HEK293T (cell line): ENCODE results near the gene PILRA.
A peak's percentile ranks its signal among the peaks of the same experiment; 100 is the strongest.
"Not testable (repeated sequence)": the region's sequence is repeated elsewhere in the genome, so short reads cannot be mapped to it uniquely, and the experiment has no call there.

Experiments
- CTCF ChIA-PET: fragments of 350-600 bp; formaldehyde crosslinking; extraction: SDS; loops from one replicate; lab custom pipeline; 2021; ENCODE audit warnings: antibody characterized with exemption, inconsistent platforms; lab: Yijun Ruan, JAX
- POLR2A ChIA-PET: fragments of 350-600 bp; formaldehyde crosslinking; extraction: SDS; loops from one replicate; lab custom pipeline; 2020; ENCODE audit warnings: antibody characterized with exemption, inconsistent platforms; lab: Yijun Ruan, JAX
- DNase-seq: peaks from one replicate; pipeline ENCODE4 v3.0.0; 2012; ENCODE audit warnings: mixed read lengths; ENCODE audit errors: extremely low spot score
- ARNT ChIP-seq: fragments of 450-650 bp; IDR thresholded peaks from 2 replicates; pipeline ENCODE4 v1.6.1; 2017; ENCODE audit warnings: mild to moderate bottlenecking
- BHLHE40 ChIP-seq: fragments of 450-650 bp; IDR thresholded peaks from 2 replicates; pipeline ENCODE4 v1.6.1; 2016; ENCODE audit warnings: mild to moderate bottlenecking, moderate library complexity, borderline replicate concordance
- CTBP1 ChIP-seq: fragments of 450-650 bp; IDR thresholded peaks from 2 replicates; pipeline ENCODE4 v1.6.1; 2016; ENCODE audit warnings: borderline replicate concordance
- FOXA1 ChIP-seq: fragments of 450-650 bp; IDR thresholded peaks from 2 replicates; pipeline ENCODE4 v1.6.1; 2016; ENCODE audit warnings: mild to moderate bottlenecking
- FOXK2 ChIP-seq: fragments of 450-650 bp; IDR thresholded peaks from 2 replicates; pipeline ENCODE4 v1.6.1; 2016; ENCODE audit warnings: mild to moderate bottlenecking
- FOXM1 ChIP-seq: fragments of 450-650 bp; IDR thresholded peaks from 2 replicates; pipeline ENCODE4 v1.6.1; 2017; ENCODE audit warnings: mild to moderate bottlenecking, borderline replicate concordance
- HDGF ChIP-seq: fragments of 450-650 bp; IDR thresholded peaks from 2 replicates; pipeline ENCODE4 v1.6.1; 2017; ENCODE audit warnings: antibody characterized with exemption, borderline replicate concordance
- L3MBTL2 ChIP-seq: fragments of 450-650 bp; conservative IDR thresholded peaks from 2 replicates; pipeline ENCODE4 v1.6.1; 2016; ENCODE audit warnings: mild to moderate bottlenecking
- LEF1 ChIP-seq: fragments of 450-650 bp; IDR thresholded peaks from 2 replicates; pipeline ENCODE4 v1.6.1; 2017; ENCODE audit warnings: mild to moderate bottlenecking, borderline replicate concordance
- SP1 ChIP-seq: fragments of 450-650 bp; IDR thresholded peaks from 2 replicates; pipeline ENCODE4 v1.6.1; 2017
- SUZ12 ChIP-seq: fragments of 450-650 bp; IDR thresholded peaks from 2 replicates; pipeline ENCODE4 v1.6.1; 2016; ENCODE audit warnings: mild to moderate bottlenecking
- TARDBP ChIP-seq: fragments of 450-650 bp; IDR thresholded peaks from 2 replicates; pipeline ENCODE4 v1.6.1; 2016
- ZNF384 ChIP-seq: fragments of 450-650 bp; IDR thresholded peaks from 2 replicates; pipeline ENCODE4 v1.6.1; 2016
- TF ChIP-seq, protein P1 (sequence below): fragments of 450-650 bp; IDR thresholded peaks from 2 replicates; pipeline ENCODE4 v1.6.1; 2016

PILRA gene

DNA sequence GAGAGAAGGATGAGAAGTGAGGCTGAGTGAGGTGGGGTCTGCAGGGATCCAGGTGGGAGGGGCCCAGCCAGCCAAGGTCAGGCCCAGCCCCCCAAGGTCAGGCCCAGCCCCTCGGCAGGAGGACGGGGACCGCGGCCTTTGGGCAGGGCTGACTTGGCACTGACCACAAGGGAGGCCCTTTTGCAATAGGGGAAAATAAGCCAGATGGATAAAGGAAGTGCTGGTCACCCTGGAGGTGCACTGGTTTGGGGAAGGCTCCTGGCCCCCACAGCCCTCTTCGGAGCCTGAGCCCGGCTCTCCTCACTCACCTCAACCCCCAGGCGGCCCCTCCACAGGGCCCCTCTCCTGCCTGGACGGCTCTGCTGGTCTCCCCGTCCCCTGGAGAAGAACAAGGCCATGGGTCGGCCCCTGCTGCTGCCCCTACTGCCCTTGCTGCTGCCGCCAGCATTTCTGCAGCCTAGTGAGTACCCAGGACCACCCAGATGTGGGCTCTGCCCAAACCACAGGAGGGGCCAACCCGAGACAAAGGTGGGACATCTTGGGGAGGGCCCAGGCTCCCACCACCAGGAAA is at the start of gene PILRA:
TSS of gene PILRA (plus strand) at position 227 of the 571 bp plus-strand sequence. CDS start at position 397, 170 bp downstream.
- TF ChIP-seq HDGF: no peak
- no peak for TF ChIP-seq ZNF384
- TF ChIP-seq ARNT: no peak
- TF ChIP-seq LEF1: no peak
- no peak for TF ChIP-seq CTBP1
- no peak for TF ChIP-seq TARDBP
- no peak for TF ChIP-seq BHLHE40
- no peak for TF ChIP-seq FOXK2
- TF ChIP-seq, protein P1, sequence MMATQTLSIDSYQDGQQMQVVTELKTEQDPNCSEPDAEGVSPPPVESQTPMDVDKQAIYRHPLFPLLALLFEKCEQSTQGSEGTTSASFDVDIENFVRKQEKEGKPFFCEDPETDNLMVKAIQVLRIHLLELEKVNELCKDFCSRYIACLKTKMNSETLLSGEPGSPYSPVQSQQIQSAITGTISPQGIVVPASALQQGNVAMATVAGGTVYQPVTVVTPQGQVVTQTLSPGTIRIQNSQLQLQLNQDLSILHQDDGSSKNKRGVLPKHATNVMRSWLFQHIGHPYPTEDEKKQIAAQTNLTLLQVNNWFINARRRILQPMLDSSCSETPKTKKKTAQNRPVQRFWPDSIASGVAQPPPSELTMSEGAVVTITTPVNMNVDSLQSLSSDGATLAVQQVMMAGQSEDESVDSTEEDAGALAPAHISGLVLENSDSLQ: no peak
- TF ChIP-seq SUZ12: no peak
- TF ChIP-seq L3MBTL2: no peak
- ChIA-PET POLR2A (no interaction called here), CTCF (interaction anchor here (2.5 kb wide), 1 partner anchor 34 kb away, joined by 7 read pairs; no protein-coding TSS in a partner anchor)
- no peak for DNase-seq

DNA sequence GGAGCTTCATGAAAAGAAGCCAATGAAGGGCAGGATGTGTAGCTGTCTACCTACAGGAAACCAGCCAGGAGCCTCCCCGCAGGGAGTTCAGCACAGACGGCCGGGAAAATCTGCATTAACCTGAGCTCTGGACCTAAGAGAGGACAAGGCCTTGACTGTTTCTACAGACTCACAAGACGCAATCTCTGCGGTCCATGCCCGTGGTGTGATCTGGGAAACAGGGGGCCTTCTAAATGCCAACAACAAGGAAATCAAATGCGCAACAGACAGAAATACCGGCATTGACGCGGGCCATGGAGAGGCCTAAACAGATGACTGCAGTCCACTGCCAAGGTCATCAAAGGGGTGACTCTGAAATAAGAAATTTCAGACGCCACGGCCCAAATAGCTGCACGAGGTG is 49.1 kb upstream of the PILRA start:
- POLR2A ChIA-PET, CTCF ChIA-PET, DNase-seq: not testable (repeated sequence)

GRCh38 chr7:100325671-100326070 is 47.6 kb upstream of the PILRA start:
- DNase-seq, POLR2A ChIA-PET, CTCF ChIA-PET: not testable (repeated sequence)

- POLR2A ChIA-PET, DNase-seq, CTCF ChIA-PET: not testable (repeated sequence)
Measured at GRCh38 chr7:100326914-100327313, 46.4 kb upstream of the PILRA start.

DNA sequence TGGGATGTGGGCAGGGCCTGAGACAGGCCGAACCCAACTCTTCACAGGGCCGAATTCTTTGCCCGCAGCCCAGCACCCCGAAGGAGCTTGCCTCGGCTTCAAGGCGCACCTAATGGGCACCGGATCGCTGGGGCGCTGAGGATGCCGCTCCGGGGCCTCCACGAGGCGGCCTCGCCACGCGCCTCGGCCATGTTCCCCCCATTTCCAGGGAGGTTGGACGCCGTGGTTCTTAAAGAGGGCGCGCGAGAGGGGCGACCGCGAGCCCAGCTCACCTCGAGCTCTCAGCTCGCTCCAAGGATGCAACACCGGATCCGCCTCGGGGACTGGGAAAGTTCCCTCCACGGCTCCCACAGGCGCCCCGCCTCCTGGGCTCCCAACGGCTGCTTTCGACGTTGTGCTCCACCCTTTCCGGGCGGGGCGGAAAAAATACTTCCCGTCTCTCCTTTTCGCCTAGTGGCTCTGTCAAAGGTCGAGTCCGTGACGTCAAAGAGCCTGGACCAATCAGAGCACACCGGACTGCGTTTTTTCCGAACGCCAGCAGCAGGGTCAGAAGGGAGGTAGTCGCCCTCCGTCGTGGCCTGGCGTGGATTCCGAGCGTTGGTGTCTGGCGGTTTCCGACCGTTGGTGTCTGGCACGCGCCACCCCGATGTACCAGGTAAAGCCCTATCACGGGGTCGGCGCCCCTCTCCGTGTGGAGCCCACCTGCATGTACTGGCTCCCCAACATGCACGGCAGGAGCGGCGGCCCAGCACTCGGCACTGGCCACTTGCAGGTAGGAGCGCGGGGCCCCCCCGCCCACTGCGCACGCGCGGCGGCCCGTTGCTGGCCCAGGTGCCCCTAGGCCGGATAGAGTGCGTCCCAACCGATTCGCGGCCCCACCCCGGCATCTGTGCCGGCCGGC is 37.5 kb upstream of the PILRA start:
- CTCF ChIA-PET, POLR2A ChIA-PET: not testable (repeated sequence)

GRCh38 chr7:100338083-100338696 is 35.1 kb upstream of the PILRA start:
- CTCF ChIA-PET, DNase-seq, POLR2A ChIA-PET: not testable (repeated sequence)

More for the DNA sequence above, 37.5 kb upstream of the PILRA start:
- DNase-seq: peak; percentile 76
- TF ChIP-seq L3MBTL2: peak; percentile 91

- CTCF ChIA-PET, DNase-seq, POLR2A ChIA-PET: not testable (repeated sequence)
Measured at GRCh38 chr7:100341286-100341685, 32.0 kb upstream of the PILRA start.

GRCh38 chr7:100342765-100343164 is 30.5 kb upstream of the PILRA start:
- no peak for DNase-seq
- ChIA-PET POLR2A (interaction anchor here (0.6 kb wide), 1 partner anchor 194 kb away, joined by 3 read pairs; the partner anchor contains the start of gene LAMTOR4), CTCF (no interaction called here)
- no peak for TF ChIP-seq CTBP1
- TF ChIP-seq SP1: no peak
- no peak for TF ChIP-seq FOXK2
- TF ChIP-seq, protein P1: no peak
- no peak for TF ChIP-seq FOXM1
- TF ChIP-seq FOXA1: no peak
- TF ChIP-seq L3MBTL2: no peak
- no peak for TF ChIP-seq ZNF384
- no peak for TF ChIP-seq HDGF

DNA sequence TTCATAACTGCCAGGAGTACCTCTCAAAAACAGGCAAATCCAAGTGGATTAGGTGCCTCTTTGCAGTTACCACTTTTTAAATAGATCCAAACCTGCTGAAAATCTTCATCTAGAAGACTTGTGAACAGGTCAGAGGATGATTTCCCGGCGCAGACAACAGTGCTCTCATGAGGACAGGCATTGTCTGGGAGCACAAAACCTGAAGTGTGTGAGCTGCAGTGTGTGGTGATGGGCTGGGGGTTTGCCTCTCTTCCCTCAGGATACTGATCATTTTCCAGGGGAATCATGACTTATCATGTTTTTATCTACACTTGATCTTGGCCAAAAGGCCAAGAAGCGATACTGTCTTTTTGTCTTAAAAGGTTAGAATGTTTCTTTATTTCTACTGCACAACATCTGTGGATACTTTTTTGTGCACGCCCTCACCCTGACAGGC is 29.1 kb upstream of the PILRA start:
- DNase-seq, CTCF ChIA-PET, POLR2A ChIA-PET: not testable (repeated sequence)

DNA sequence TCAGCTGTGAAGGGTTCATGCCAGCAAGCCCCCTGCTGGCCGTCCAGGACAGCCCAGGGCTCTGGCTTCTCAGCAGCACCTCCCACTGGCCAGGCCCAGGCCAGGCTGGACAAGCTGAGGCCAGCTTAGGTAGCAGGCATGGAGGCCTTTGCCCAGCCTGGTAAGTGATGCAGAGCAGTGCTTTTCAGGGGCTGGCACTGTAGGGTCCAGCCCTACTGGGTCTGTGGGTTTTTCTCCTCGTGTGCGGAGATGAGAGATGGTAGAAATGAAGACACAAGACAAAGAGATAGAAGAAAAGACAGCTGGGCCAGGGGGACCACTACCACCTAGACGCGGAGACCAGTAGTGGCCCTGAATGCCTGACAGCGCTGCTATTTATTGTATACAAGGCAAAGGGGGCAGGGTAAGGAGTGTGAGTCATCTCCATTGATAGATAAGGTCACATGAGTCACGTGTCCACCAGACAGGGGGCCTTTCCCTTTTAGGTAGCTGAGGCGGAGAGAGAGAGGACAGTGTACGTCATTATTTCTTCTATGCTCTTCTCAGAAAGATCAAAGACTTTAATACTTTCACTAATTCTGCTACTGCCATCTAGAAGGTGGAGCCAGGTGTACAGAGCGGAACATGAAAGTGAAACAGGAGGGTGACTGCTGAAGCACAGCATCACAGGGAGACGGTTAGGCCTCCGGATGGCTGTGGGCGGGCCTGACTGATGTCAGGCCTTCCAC is 28.6 kb upstream of the PILRA start:
- POLR2A ChIA-PET, DNase-seq: not testable (repeated sequence)
- CTCF ChIA-PET: interaction anchor here (0.6 kb wide), 3 partner anchors 61 to 128 kb away, joined by 3 to 4 read pairs (median 3); no protein-coding TSS in a partner anchor

DNA sequence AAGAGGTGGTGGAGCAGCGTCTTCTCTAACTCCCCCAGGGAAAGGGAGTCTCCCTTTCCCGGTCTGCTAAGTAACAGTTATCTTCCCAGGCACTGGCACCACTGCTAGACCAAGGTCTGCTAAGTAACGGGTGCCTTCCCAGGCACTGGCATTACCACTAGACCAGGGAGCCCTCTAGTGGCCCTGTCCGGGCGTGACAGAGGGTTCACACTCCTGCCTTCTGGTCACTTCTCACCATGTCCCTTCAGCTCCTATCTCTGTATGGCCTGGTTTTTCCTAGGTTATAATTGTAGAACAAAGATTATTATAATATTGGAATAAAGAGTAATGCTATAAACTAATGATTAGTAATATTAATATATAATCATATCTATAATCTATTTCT is 28.0 kb upstream of the PILRA start:
- POLR2A ChIA-PET, DNase-seq: not testable (repeated sequence)
- CTCF ChIA-PET: interaction anchor here (0.6 kb wide), 4 partner anchors 61 to 129 kb away, joined by 3 to 4 read pairs (median 3); no protein-coding TSS in a partner anchor
